GM18861 (cell line): Measurements from ENCODE around the gene MRGPRD.
"Not testable (repeated sequence)": the region's sequence is repeated elsewhere in the genome, so short reads cannot be mapped to it uniquely, and the experiment has no call there.

Source experiments
- ATAC-seq: cut with Tn5 transposase; IDR thresholded peaks from one replicate; pipeline ENCODE4 v1.9.1; 2021; ENCODE audit not compliant: unreplicated experiment

Gene MRGPRD

GRCh38 chr11:68994161-68994893 lies 13.5 kb upstream of the MRGPRD start:
- ATAC-seq, result no peak

DNA sequence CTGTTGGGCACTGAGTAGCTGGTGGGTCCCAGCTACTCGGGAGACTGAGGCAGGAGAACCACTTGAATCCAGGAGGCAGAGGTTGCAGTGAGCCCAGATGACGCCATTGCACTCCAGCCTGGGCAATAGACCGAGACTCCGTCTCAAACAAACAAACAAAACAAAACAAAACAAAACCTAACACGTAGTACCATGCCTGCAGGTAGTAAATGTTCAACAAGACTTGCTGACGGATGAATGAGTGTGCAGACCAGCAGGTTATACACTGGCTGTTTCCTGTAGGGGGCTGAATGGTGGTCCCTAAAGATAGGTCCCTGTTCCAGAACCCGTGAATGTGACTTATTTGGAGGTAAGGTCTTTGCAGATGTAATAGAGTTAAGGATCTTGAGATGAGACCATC lies 12.8 kb upstream of the MRGPRD start:
- no peak for ATAC-seq

GRCh38 chr11:68992743-68993255 lies 12.0 kb upstream of the MRGPRD start:
- no peak for ATAC-seq

GRCh38 chr11:68990995-68991780 lies 10.4 kb upstream of the MRGPRD start:
- no peak for ATAC-seq

- no peak for ATAC-seq
Measured at GRCh38 chr11:68989936-68990606, 9.3 kb upstream of the MRGPRD start.

DNA sequence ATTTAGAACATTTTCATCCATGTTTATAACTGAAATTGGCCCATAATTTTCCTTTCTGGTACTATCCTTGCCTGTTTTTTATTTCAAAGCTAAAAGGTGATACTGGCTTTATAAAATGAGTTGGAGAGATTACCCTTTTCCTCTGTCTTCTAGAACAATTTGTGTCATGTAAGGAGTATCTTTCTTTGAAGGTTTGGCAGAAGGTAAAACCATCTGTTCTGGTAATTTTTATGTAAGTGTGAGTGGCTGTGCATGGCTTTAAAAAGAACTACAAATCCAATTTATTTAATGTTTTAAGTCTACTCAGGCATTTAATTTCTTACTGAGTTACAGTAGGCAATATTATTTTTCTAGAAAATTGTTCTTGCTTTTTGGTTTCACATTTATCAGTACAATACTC lies 7.7 kb upstream of the MRGPRD start:
- ATAC-seq, result no peak

- ATAC-seq, result no peak
Measured at GRCh38 chr11:68987211-68987610, 6.4 kb upstream of the MRGPRD start.

- ATAC-seq, result no peak
Measured at GRCh38 chr11:68983801-68984200, 3.0 kb upstream of the MRGPRD start.

DNA sequence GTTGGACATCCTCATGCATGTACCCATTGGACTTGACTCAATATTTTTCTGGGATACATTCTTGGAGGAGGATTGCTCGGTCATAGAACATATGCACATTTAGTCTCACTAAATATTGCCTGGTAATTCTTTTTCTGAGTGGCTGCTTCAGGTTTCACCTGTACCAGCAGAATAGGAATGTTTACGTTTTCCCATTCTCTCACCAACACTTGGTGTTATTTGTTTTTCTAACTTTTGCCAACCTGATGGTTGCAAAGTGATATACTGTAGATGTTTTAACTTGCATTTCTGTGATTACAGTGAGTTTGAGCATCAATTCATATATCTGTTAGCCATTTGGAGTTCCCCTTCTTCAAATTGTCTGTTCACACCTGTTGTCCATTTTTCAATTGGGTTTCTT lies 1.3 kb upstream of the MRGPRD start:
- ATAC-seq, result no peak

GRCh38 chr11:68979931-68980775 lies 633 bp downstream of the MRGPRD start:
- no peak for ATAC-seq

- ATAC-seq, result no peak
Measured at GRCh38 chr11:68978931-68979594, 1.7 kb downstream of the MRGPRD start.

DNA sequence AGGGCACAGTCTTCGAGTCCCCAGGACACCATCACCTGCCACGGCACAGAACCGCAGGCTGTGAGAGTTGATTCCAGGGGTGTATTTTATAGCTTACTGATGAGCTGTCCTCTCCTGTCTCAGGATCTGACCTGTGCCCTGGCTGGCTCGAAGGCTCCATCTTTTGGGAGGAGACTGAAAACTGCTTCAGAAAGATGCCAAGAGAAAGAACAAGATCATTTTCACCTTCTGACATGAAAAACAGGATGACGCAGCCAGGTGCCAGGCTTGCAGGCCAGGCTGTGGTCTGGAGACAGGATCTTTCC lies 2.2 kb downstream of the MRGPRD start:
- no peak for ATAC-seq

- no peak for ATAC-seq
Measured at GRCh38 chr11:68977781-68978625, 2.8 kb downstream of the MRGPRD start.

DNA sequence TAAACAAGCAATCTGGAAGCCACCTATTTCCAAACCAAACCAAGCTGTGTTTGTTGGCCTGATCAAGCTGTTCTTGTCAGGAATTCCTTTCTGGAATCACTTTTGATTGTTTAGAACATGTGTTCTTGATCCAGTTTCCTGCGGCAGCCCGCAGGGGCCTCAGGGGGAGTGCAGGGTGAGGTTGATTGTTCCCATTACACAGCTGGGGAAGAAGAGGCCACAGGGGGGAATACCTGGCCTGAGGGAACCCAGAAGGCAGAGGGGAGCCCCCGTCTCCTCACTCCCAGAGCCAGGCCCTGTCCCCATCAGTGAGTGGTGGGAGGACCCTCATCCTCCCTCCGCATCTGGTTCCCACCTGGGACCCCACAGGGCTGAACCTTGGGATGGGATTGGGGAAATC lies 4.2 kb downstream of the MRGPRD start:
- ATAC-seq, result no peak

- no peak for ATAC-seq
Measured at GRCh38 chr11:68976095-68976494, 4.7 kb downstream of the MRGPRD start.

DNA sequence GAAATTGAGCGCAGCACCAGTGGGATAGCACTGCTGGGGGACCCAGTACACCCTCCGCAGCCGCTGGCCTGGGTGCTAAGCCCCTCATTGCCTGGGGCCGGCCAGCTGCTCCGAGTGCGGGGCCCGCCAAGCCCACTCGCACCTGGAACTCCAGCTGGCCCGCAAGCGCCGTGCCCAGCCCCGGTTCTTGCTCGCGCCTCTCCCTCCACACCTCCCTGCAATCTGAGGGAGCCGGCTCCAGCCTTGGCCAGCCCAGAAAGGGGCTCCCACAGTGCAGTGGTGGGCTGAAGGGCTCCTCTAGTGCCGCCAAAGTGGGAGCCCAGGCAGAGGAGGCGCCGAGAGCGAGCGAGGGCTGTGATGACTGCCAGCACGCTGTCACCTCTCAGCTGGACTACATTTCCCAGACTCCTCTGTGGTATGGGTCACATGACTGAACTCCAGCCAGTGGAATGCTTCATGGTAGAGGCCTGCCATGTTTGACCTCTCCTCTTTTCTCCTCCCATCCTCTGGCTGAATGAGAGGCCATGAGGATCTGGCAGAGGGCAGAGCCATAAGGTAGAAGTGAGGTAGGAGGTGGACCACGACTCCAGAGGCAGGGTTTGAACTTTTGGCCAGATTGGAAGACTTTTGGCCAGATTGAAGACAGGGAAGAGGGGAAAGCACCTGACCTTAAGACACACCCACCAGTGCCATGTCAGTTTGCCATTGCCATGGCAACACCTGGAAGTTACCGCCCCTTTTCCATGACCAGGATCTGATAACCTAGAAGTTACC lies 6.2 kb downstream of the MRGPRD start:
- ATAC-seq, result no peak

GRCh38 chr11:68973706-68974105 lies 7.1 kb downstream of the MRGPRD start:
- not testable (repeated sequence) for ATAC-seq

DNA sequence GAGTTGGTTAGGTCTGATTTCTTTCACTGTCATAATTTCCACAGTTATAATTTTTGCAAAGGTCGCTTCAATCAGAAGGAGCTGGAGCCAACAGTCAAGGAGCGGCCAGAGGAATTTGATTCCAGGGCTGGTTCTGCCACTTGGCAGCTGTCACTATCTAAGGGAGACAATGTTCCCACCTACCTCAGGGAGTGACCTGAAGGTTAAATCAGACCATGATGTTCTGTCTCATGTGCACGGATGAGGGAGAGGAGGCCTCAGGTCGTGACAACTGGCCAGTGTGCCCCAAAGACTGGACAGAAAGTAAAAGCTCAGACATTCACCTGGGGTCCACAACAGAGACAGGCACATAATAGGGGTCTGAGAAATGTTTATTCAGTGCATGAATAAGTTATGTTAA lies 7.6 kb downstream of the MRGPRD start:
- ATAC-seq, result no peak
